ENCODE measurements around the gene HDDC2.

DNA sequence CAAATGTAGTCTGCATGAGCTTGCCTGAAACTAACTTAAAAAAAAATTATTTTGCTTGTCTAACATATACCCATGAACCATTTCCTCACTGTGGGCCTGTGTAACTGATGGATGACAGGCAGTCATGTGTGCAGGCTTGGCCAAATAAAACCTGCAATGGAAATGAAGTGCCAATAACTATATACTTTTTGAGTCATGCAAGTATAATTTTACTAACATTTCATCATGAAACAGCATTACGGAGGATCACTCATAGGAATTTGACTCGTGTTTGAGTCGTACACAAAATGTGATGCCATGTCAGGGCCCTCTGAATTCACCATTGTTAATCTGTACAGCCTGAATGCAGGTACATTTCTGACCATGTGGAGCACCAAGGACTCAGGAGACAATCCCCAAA, 46.6 kb downstream of the HDDC2 start:
- TF ChIP-seq, protein P1, sequence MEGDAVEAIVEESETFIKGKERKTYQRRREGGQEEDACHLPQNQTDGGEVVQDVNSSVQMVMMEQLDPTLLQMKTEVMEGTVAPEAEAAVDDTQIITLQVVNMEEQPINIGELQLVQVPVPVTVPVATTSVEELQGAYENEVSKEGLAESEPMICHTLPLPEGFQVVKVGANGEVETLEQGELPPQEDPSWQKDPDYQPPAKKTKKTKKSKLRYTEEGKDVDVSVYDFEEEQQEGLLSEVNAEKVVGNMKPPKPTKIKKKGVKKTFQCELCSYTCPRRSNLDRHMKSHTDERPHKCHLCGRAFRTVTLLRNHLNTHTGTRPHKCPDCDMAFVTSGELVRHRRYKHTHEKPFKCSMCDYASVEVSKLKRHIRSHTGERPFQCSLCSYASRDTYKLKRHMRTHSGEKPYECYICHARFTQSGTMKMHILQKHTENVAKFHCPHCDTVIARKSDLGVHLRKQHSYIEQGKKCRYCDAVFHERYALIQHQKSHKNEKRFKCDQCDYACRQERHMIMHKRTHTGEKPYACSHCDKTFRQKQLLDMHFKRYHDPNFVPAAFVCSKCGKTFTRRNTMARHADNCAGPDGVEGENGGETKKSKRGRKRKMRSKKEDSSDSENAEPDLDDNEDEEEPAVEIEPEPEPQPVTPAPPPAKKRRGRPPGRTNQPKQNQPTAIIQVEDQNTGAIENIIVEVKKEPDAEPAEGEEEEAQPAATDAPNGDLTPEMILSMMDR (IDR thresholded peaks at IDR 0.05; ENCODE audit: poor library complexity): no peak
- TF ChIP-seq EZH2 (IDR thresholded peaks at IDR 0.05; ENCODE audit: borderline replicate concordance) (no peak), EZH2phosphoT487 (IDR thresholded peaks at IDR 0.05; ENCODE audit: low read depth, severe bottlenecking, unreplicated experiment) (no peak)
